RPMI8226 (cell line): ENCODE measurements around the gene DIAPH1.
"Not testable (repeated sequence)": the region's sequence is repeated elsewhere in the genome, so short reads cannot be mapped to it uniquely, and the experiment has no call there.

ENCODE experiments used
- DNase-seq: peaks from one replicate; pipeline ENCODE4 v3.0.0-alpha.2; 2015

DIAPH1 gene

GRCh38 chr5:141639357-141640050 is 20.7 kb upstream of the DIAPH1 start:
- no peak for DNase-seq

DNA sequence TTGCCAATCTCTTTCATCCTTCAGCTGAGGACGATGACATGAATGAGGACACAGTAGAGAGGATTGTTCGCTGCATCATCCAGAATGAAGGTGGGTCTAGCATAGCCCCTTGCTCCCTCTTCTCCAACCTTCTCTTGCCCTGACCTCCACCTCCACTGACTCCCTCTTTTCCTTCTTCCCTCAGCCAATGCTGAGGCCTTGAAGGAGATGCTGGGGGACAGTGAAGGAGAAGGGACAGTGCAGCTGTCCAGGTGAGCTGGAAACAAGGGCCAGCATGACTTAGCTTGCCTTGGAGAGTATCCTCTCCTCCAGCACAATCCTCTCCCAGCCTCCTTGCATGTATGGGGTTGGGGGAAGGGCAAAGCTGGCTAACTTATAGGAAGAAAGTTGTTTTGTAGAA is 20.0 kb upstream of the DIAPH1 start:
- DNase-seq, result no peak

DNA sequence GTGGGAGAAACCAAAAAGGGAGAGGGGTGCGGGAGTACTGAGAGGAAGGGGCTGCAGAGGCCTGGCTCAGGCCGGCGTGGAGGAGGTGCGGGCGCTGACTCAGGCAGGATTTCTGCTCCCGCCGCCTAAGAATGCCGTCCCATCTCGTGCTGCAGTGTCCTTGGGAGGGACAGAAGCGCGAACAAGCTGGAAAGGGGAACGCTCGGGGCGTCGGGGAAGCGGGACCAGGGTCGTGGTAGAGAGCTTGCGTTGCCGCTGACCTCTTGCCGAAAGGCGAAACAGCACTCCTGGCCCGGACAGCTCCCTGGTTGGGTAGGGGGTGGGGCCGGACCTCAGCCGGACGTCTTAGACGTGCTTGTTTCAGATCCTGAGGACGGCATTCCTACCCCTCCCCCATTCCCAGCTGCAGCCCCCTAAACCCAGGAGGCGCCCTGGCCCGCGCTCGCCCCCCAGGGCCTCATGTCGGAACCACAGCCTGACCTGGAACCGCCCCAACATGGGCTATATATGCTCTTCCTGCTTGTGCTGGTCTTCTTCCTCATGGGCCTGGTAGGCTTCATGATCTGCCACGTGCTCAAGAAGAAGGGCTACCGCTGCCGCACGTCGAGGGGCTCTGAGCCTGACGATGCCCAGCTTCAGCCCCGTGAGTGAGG is 19.1 kb upstream of the DIAPH1 start:
- DNase-seq, result peak; percentile 70

- peak; percentile 64 for DNase-seq
These were observed 18.4 kb upstream of the DIAPH1 start for GRCh38 chr5:141637123-141637766.

- peak; percentile 92 for DNase-seq
These were observed 17.8 kb upstream of the DIAPH1 start, which contains the start of the genes HDAC3 and RELL2 for GRCh38 chr5:141636413-141637122. Gene HDAC3 (minus strand): TSS chr5:141636849. CDS start chr5:141636790, 59 bp downstream. Gene RELL2 (plus strand): TSS chr5:141636997. CDS start chr5:141638226, 1,229 bp downstream.

DNA sequence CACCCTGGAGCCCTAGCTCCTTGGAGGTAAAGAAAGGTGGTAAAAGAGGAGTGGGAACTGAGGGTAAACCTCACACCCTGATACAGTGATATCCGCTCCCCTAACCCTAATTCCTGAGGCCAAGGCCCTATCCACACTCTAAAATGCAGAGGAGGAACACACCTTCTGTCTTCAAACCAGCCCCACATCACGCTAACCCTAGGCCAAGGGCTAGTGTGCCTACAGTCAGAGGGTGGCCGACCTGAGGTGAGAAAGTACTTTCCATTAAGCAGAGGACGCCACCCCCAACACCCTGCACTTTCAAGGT is 17.3 kb upstream of the DIAPH1 start:
- DNase-seq, result peak; percentile 40

DNA sequence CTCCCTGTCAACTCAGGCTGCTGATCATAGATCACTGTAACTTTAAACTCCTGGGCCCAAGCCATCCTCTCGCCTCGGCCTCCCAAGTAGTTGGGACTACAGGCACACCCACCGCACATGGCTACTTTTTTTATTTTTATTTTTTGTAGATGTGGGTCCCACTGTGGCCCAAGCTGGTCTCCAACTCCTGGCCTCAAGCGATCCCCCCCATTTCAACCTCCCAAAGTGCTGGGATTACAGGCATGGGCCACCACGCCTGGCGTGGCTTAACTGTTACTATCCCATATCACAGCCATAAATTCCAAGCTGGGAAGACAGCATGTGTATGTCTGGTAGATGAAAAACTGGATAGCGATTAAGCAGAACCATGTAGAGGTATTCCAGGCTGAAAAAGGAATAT is 16.8 kb upstream of the DIAPH1 start:
- DNase-seq, result no peak

DNA sequence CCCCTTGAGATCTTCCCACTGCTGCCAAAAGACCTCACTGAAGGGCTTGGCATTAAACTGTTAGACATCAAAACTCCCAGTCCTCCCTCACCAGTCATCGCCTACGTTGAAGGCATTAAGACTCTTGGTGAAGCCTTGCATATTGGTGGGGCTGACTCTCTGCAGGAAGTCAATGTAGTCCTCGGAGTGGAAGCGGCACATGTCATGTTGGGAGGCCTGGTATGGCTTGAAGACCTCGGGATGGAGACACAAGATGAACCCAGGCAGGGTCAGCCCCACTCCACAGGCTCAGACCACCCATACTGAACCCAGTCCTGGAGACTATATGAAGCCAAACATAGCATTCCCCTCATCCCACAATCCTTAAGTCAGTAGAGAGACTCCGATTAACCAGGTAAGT is 15.9 kb upstream of the DIAPH1 start:
- DNase-seq, result no peak

- DNase-seq, result no peak
These were observed 15.2 kb upstream of the DIAPH1 start for GRCh38 chr5:141633871-141634561.

DNA sequence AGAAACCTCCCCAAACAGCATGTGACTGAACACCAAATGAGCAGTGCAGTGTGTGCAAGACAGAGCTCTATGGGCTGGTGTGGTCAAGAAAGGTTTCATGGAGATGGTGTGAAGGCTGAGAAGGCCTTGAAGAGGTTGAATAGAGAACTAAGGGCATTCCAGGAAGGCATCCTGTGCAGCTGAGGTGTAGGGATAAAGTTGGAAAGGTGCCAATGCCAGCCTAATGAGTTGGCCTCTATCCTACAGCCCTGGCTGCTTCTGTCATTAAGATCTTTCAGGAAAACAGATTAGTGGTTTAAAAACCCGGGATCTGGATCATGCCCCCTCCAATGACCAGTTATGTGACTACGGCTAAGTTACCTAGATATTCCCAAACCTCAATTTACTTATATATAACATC is 13.8 kb upstream of the DIAPH1 start:
- no peak for DNase-seq

GRCh38 chr5:141630570-141631140 is 11.9 kb upstream of the DIAPH1 start:
- no peak for DNase-seq

DNA sequence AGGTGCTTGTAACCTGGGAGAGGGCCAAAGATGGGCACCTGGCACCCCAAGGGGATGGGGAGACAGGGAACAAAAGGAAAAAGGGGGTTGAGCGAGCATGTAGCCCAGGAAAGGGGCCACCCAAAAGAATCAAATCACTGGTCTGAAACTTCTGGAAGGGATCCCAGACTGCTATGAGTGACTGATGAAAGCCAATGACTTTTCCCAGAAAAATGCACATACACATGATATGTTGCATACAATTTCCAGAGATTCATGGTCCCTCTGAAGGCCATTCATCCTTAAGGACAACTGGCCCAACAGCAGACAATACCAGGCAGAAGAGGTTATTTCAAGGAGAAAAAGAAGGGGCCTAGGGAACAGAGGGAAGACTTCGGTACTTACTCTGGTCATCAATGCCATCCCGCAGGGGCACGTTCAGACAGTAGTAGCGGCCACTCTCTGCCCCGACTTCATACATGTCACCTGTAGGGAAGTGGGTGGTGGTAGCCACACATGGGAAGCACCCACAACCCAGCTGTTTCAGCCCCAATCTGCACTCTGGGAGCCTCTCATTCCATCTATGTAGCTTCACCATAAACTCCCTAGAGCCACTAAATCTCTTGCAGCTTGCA is 9.5 kb upstream of the DIAPH1 start:
- no peak for DNase-seq

GRCh38 chr5:141623611-141624010 is 4.8 kb upstream of the DIAPH1 start:
- DNase-seq, result no peak

- peak; percentile 61 for DNase-seq
These were observed 4.4 kb upstream of the DIAPH1 start for GRCh38 chr5:141623186-141623585.

GRCh38 chr5:141618030-141618803 is 583 bp downstream of the DIAPH1 start:
- peak; percentile 74 for DNase-seq

DNA sequence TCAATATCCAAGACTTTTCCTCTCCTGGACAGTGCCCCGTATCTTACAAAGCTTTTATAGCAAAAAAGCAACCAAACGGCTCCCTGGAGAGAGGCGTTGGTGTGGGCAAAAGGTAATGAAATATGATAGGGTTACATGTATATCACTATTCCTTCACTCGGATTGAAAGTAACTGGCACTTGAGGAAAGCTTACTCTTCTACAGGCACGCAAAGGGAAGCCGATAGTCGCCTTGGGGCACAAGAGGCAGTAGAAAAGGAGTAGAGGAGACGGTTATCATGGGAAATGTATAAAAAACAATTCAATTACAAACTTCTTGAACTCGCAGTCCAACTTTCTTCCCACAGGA is 1.1 kb downstream of the DIAPH1 start:
- DNase-seq, result peak; percentile 9

GRCh38 chr5:141617128-141617527 is 1.7 kb downstream of the DIAPH1 start:
- no peak for DNase-seq

GRCh38 chr5:141615991-141616720 is 2.6 kb downstream of the DIAPH1 start:
- DNase-seq, result no peak

DNA sequence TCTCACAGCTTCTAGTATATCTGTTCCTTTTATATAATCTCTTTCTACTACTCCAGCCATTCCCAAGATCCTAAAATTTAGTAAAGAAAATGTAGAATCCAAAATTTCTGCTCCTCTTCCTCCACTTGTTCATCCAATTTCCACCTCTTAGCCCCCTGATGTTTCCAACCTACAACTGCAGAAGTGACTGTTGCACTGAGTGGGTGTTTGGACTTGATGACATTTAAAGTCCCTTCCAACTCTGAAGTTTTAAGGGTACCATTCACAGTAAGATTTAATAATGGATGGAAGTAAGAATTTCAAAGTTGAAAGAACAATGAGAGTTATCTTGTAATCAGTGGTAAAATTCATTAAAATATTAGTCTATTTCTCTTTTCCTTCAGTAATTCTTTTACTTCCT is 5.5 kb downstream of the DIAPH1 start:
- DNase-seq, result no peak

- DNase-seq, result no peak
These were observed 7.5 kb downstream of the DIAPH1 start for GRCh38 chr5:141611289-141611688.

DNA sequence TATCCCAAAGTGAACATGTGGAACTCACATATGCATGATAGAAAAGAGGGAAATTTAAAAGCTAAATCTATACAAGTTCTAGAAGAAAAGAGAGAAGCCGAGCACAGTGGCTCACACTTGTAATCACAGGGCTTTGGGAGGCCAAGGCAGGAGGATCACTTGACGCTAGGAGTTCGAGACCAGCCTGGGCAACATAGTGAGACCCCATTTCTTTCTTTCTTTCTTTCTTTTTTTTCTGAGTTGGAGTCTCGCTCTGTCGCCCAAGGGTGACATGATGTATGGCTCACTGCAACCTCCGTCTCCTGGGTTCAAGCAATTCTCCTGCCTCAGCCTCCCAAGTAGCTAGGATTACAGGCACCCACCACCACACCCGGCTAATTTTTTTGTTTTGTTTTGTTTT is 8.9 kb downstream of the DIAPH1 start:
- DNase-seq, result not testable (repeated sequence)
